GM18870 (cell line): ENCODE measurements around the gene POLR2A.

ENCODE experiments used
- ATAC-seq: cut with Tn5 transposase; IDR thresholded peaks from one replicate; pipeline ENCODE4 v1.9.1; 2021; ENCODE audit warnings: moderate library complexity; ENCODE audit not compliant: unreplicated experiment

Gene POLR2A

GRCh38 chr17:7502171-7502847 lies 18.1 kb downstream of the POLR2A start:
- no peak for ATAC-seq

GRCh38 chr17:7502987-7503386 lies 18.8 kb downstream of the POLR2A start:
- no peak for ATAC-seq

- no peak for ATAC-seq
Observed at GRCh38 chr17:7503521-7503920, 19.4 kb downstream of the POLR2A start.

GRCh38 chr17:7508145-7508544 lies 24.0 kb downstream of the POLR2A start:
- no peak for ATAC-seq

DNA sequence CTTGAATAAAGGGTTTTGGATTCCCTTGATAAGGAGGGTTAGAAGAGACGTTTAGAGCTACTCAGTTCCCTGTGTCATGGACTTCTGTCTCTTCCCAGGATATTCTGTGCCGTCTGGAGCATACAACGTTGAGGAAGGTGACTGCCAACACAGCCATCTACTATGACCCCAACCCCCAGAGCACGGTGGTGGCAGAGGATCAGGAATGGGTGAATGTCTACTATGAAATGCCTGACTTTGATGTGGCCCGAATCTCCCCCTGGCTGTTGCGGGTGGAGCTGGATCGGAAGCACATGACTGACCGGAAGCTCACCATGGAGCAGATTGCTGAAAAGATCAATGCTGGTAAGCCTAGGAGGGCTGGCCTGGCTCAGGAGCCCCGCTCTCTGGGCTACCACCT lies 24.7 kb downstream of the POLR2A start:
- no peak for ATAC-seq

- ATAC-seq, result no peak
Observed at GRCh38 chr17:7509937-7510336, 25.8 kb downstream of the POLR2A start.

GRCh38 chr17:7511108-7511507 lies 26.9 kb downstream of the POLR2A start:
- ATAC-seq, result no peak

DNA sequence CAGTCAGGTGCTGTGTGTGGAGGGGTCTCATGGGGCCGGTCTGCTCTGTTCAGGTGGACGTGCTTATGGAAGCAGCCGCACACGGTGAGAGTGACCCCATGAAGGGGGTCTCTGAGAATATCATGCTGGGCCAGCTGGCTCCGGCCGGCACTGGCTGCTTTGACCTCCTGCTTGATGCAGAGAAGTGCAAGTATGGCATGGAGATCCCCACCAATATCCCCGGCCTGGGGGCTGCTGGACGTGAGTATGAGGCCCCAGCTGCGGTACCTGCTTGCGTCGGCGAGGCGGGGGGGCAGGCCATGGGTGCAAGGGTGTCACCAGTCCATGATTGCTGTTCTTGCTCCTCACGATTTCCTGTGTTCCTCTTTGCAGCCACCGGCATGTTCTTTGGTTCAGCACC lies 27.9 kb downstream of the POLR2A start:
- no peak for ATAC-seq

GRCh38 chr17:7512824-7513540 lies 28.8 kb downstream of the POLR2A start:
- no peak for ATAC-seq

GRCh38 chr17:7513850-7514419 lies 29.8 kb downstream of the POLR2A start:
- ATAC-seq, result no peak

DNA sequence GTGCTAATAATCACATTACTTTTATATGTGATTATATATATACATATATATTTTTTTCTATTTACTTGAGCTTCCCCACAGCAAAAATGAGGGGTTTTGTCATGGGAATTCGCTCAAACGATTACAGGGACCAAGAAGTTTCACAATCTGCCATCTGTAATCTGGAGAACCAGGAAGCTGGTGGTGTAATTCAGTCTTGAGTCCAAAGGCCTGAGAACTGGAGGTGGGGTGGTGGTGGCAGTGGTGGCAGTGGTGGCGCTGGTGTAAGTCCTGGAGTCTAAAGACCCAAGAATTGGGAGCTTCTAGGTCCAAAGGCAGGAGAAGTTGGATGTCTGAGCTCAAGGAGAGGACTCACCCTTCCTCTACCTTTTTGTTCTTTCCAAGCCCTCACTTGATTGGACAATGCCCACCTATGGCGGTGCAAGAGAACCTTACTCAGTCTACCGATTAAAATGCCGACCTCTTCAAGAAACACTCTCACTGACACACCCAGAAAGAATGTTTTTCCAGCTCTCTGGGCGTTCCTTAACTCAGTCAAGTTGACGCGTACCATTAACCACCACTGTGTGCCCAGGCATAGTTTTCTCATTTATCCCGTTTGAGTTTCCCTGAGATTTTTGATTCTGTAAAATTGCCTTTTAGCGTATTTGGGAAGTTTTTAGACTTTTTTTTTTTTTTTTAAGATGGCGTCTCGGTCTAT lies 31.9 kb downstream of the POLR2A start:
- no peak for ATAC-seq

- no peak for ATAC-seq
Observed at GRCh38 chr17:7523033-7523432, 38.9 kb downstream of the POLR2A start.

GRCh38 chr17:7528842-7529241 lies 44.7 kb downstream of the POLR2A start:
- ATAC-seq, result no peak

GRCh38 chr17:7530023-7530900 lies 46.1 kb downstream of the POLR2A start:
- no peak for ATAC-seq

GRCh38 chr17:7538050-7538449 lies 53.9 kb downstream of the POLR2A start:
- no peak for ATAC-seq

DNA sequence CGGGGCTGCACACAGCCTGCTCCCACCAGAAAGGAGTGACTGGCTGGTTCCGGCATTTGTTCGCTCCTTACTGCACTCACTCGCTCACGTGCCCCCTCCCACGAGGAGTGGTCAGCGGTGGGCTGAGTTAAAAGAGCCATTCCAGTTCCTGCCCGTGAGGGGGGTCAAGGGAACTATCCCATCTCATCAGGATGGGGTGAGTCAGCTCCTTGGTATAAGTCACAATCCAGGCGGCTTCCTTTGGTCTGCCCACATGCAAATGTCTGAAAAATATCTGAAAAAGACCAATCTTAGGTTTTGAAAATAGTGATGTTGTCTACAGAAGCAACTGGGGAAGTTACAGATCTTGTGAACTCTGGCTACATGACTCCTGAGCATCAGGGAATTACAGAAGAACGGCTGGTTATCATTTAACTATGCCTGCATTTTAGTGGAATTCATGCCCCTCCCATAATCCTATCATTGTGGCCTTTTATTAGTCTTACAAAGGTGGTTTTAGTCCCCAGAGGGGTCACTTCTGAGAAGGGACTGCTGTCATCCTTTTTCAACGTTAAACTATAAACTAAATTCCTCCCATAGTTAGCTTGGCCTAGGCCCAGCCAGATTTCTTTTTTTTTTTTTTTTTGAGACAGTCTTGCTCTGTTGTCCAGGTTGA lies 54.9 kb downstream of the POLR2A start:
- ATAC-seq, result no peak

GRCh38 chr17:7541074-7541621 lies 57.0 kb downstream of the POLR2A start:
- ATAC-seq, result no peak

GRCh38 chr17:7544911-7545310 lies 60.7 kb downstream of the POLR2A start:
- no peak for ATAC-seq

- ATAC-seq, result no peak
Observed at GRCh38 chr17:7548585-7549400, 64.6 kb downstream of the POLR2A start, which contains the start of gene TNFSF12. Gene TNFSF12, plus strand, starts transcription at chr17:7549058. Its CDS starts 96 bp downstream, at chr17:7549154.
